GM19452 (cell line): ENCODE results near the gene WASHC3.

Source experiments
- ATAC-seq: cut with Tn5 transposase; IDR thresholded peaks from one replicate; pipeline ENCODE4 v1.9.1; 2021; ENCODE audit not compliant: unreplicated experiment

The WASHC3 gene

GRCh38 chr12:101982307-101982706 lies 79.5 kb downstream of the WASHC3 start:
- no peak for ATAC-seq

- ATAC-seq: no peak
These were observed 79.9 kb downstream of the WASHC3 start for GRCh38 chr12:101981868-101982267.

GRCh38 chr12:101968770-101969169 lies 93.0 kb downstream of the WASHC3 start:
- no peak for ATAC-seq

- no peak for ATAC-seq
These were observed 94.3 kb downstream of the WASHC3 start for GRCh38 chr12:101967506-101967905.

GRCh38 chr12:101966496-101966895 lies 95.3 kb downstream of the WASHC3 start:
- no peak for ATAC-seq

- ATAC-seq: no peak
These were observed 98.1 kb downstream of the WASHC3 start for GRCh38 chr12:101963697-101964096.
